Measurements from ENCODE around the gene KCNK5.

Gene KCNK5

DNA sequence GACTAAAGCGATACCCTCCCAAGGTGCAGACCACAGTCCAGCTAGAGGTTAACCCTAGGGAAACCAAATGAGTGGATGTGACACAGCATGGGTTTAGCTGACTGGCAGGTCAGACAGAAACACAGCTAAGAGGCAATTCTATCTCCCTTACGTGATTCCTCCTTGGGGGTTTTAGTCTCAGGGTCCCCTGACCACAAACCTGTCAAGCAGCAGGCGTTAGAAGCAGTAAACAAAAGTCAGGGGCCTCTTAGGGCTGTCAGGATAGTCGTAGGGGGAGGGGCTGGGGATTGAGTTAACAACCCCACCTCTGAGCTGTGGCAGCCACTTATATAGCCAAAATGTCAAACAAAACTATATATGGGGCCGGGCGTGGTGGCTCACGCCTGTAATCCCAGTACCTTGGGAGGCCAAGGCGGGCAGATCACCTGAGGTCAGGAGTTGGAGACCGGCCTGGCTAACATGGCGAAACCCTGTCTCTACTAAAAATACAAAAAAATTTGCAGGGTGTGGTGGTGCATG, 13.6 kb downstream of the KCNK5 start:
- no peak for DNase-seq (ENCODE audit: low read depth in 2 of 2)

DNA sequence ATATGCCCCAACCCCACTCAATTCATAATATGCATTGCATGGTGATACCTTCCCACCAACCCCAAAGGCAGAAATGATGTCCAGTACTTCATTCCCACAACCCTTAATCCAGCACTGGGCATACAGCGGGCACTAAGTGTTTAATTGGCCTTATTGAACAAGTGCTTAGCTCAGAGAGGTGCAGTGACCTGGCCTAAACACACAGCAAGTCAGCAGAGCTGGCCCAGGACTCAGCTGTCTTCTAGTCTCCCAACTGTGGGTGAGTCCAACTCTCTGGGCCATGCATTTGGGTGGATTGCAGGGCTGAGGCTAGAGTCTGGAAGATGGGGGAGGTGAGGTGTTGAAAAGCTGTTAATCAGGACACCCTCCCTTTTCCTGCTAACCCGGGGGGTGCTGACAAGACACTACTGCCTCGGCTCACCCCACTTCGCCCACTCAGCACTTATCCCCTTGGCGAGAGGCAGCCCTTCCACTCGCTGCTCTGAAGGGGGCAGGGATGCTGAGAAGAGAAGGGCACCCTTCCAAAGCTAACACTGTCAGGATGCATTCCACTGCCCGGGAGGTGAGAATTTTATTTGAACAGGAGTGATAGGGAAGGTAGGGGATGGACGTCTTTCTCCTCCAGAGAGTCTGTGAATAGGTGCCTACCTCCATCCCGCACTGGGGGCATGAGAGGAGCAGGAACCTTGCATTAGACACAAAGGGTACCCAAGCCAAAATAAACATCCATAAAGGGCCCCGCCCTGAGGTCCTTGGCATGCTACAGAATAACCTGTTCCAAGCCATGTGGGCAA, 14.2 kb downstream of the KCNK5 start:
- DNase-seq (ENCODE audit: low read depth in 2 of 2): no peak

DNA sequence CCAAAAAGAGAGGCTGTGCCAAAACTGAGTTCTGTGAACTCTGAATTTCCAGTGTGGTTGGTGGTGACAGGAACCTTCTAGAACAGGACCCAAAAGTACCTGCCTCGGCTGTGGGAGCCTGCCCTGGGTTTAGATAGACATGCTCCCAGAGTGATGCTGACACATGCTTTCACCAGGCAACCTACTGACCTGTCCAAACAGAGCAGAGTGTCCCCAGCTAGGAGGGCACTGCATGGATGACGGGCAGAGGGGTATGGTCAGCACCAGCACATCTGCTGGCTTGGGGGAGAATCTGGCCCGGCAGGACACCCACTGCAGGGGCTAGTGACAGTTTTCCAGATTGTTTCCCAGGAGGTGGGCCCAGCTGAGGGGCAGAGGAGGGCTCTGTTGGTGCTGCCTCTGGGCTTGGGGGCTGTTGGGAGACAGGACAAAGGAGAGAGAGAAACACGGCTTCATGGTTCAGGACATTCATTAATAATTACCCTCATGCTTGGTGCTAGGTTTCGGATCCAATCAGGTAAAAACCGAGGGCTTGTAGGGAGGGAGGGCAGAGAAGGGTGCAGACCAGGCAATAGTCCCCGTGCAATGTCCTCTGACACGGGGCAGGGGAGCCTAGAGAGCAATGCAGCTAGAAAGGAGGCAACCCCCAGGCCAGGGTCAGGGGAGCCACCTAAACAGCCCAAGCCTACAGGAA, 15.0 kb downstream of the KCNK5 start:
- DNase-seq (ENCODE audit: low read depth in 2 of 2): no peak

DNA sequence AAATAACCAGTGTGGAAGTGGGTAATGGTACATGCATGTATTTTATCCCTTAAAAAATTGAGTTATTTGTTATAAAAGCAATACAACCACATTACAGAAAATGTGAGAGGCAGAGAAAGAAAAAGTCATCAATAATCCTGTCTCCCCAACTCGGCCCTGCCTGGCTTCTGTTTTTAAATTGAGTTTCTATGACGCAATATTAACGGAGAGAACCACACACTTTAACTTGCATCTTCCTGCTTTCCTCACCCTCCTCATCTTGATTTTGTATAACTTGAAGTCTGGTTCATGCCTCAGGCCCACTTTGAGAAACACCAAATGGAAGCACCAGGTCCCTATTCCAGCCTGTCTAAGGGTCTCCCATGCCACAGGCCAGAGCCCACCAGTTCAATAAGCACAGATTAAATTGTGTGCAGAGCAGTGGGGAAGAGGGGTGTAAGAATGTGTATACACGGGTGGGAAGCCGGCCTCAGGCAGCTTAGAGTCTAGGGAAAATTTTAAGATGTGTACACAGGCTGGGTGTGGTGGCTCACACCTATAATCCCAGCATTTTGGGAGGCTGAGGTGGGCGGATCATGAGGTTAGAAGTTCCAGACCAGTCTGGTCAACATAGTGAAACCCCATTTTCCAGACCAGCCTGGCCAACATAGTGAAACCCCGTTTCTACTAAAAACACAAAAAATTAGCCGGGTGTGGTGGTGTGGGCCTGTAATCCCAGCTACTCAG, 15.9 kb downstream of the KCNK5 start:
- no peak for DNase-seq (ENCODE audit: low read depth in 2 of 2)

DNA sequence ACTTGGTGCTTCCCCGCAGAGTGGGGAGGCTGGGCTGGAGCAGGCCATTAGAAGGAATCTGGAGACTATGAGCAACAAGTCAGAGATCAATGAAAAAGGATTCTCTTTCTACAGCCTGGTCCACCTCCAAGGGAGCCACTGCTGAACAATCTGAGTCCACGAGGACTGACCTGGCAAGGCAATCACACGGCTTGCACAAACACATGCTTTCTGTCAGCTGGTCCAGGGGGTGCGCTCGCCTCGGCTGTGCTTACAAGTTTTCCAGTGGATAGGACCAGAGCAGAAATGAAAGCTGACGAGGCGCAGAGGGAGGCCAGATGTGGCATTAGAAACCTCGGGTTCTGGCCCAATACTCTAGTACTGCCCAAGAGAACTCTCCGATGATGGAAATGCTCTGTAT, 18.1 kb downstream of the KCNK5 start:
- no peak for DNase-seq (ENCODE audit: low read depth in 2 of 2)

DNA sequence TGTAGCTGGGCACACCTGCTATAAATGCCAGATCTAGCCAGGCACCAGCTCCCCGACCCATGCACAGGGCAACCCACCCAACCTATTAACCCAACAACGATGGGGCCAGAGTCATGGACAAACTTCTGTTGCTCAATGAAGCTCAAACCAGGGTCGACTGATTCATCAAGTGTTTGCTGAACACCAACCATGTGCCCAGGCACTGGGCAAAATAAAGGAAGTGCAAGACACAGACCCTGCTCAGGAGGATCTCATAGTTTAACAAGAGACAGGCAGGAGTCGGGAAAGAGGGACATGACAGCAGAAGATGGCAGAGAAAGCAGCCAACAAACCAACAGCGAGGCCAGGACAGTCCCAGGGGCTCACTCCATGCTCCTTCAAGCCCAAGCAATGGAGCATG, 18.8 kb downstream of the KCNK5 start:
- DNase-seq (ENCODE audit: low read depth in 2 of 2): no peak

DNA sequence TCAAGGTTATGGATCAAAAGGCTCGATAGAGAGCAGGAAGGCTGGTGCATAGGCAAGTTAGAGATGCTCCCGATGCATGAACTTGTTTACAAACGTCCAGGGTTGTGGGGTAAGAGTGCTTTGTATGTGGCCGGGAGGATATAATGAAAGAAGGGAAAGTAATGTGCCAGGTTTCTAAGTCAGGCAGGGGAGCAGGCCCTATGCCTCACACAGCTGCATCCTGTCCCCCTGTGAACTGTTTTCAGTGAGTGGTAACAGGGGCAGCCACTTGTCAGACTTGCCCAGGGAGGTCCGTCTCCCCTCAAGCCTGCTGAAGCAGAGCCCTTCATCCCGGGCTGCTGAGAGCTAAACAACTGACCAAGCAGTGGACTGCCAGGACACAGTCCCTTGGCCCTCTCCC, 19.4 kb downstream of the KCNK5 start:
- DNase-seq (ENCODE audit: low read depth in 2 of 2): no peak

DNA sequence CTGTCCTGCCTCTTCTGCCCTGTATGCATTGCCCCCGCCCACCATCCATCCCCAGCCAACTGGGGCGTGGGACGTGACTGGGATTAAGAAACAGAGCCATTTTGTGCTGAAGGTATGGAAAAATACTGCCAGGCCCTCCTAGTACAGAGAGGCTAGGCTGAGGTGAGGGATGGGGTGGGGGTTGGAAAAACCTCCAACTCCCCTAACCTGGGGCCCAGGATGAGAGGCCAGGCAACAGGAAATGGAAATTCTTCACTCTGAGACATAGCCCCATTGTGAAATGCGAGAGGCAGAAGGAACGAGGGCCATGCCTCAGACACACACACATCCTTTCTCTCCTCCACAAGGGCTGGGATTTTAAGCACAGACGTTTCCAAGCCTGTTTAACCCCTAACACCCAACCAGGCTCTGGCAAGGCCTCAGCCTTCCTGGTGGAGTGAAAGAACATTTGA, 19.9 kb downstream of the KCNK5 start:
- no peak for DNase-seq (ENCODE audit: low read depth in 2 of 2)

DNA sequence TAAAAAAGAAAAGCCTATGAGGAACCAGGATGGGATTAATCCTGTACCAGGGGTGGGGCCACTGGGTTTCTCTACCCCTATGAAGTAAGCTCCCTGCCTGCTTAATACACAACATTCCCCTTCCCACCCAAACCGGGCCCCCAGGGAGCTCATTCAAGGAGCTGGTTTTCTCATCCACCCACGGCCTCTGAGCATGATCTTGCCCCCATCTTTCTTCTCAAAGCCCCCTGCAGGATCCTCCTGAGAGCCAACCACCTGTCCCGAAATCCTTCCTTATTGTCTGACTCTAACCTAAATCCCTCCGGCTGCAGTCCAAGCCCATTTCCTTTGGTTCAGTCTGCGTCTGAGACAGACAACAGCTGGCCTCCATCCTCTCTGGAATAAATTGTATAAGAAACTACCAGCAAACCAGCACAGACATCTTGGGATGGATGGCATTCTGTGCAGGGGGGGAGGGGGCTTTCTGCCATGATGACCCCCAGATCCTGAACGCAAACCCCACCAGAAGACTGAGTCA, 21.0 kb downstream of the KCNK5 start:
- no peak for DNase-seq (ENCODE audit: low read depth in 2 of 2)

DNA sequence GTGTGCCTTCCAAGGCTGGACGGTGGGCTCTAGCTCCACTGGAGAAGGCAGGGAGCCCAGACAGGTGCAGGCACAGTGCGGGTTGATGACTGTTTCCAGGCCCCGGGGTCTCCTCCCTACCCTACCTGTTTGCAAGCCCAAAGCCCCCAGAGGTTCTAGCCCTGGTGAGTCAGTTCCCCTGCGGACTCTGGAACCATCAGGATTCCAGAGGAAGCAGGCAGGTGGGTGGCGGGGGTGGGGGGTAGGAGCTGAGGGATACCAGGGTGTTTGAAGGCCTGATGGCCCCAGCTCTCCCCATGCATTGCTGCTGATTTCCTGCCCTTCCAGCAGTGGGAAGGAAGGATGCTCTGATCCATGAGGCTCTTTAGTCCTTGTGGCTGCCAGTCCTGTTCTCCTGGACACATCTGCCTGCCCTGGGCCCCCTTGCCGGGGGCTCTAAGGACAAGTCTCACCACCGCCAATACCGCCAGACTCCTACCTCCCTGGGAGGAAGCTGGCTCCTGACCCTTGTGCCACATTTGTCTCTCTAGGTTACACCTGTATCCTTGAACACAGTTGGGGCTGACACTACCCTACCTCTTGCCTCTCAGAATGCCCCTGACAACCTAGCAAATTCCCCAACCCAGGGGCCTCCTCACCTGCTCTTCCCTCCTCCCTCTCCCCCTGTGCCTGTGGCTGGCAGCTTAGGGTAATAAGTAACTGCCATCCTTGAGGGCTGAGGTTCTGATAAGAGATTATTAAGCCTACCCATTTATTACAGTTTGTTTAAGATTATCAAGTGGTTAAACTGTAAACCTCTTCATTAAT, 21.7 kb downstream of the KCNK5 start:
- no peak for DNase-seq (ENCODE audit: low read depth in 2 of 2)

DNA sequence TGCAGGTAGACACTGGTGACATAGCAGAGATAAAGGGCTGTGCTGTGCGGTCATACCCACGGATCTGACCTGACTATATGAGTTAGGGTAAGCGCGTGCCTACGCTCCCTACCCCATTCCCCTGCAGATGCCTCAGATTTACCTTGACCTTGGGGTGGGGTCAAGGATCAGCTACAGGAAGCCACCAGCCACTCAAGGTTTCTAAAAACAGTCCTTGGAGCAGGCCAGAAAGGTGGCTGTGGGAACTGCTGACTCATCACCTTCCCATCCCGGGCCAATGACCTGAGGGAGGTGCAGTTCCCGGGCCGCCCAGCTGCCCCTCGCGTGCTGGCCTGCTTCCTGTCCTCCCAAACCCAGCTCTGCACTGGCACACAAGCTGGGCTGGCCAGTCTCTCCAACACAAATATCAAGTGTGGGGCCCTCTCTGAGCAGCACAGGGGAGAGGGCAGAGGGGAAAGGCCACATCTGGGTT, 23.0 kb downstream of the KCNK5 start:
- DNase-seq (ENCODE audit: low read depth in 2 of 2): no peak

DNA sequence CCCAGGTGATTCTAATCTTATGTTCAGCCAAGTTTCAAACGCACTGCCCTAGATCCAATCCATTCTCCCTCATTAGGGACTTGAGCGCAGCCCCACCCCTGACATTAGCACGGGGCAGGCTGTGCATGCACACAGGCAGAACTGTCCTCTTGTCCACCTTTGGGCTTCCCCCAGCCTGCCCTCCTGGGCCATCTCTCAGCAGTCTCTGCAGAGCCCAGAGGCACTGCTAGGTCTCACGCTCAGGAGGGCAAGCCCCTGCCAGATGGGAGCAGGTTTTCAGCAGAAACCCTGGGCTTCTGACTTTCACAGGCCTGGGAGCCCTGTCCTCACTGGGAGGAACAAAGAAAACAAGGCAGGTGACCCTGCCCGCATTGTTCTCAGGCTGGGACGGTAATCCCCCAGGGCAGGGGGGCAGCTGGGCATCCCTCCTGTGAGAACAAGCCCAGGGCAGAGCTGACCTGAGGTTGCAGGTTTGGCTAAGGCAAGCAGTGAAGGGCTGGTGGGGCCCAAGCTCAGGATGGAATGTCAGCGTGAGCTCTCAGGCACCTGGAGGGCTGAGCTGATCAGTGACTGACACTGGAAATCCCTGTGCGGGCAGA, 24.5 kb downstream of the KCNK5 start:
- DNase-seq (ENCODE audit: low read depth in 2 of 2): no peak

DNA sequence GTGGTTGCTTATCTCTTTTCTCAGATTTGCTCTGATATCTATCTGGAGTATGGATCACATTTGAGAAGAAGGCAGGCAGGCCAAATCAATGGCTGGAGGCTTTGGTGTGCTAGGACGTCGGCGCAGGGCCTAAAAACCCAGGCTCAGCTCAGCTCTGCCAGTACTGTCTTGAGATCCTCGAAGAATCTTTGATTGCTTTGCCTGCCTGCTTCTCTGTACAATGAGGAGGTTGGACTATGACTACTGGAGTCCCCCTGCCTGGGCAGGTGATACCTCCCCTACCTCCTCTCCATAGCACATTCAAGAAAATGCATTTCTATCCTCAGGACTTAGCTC, 25.1 kb downstream of the KCNK5 start:
- DNase-seq (ENCODE audit: low read depth in 2 of 2): no peak

DNA sequence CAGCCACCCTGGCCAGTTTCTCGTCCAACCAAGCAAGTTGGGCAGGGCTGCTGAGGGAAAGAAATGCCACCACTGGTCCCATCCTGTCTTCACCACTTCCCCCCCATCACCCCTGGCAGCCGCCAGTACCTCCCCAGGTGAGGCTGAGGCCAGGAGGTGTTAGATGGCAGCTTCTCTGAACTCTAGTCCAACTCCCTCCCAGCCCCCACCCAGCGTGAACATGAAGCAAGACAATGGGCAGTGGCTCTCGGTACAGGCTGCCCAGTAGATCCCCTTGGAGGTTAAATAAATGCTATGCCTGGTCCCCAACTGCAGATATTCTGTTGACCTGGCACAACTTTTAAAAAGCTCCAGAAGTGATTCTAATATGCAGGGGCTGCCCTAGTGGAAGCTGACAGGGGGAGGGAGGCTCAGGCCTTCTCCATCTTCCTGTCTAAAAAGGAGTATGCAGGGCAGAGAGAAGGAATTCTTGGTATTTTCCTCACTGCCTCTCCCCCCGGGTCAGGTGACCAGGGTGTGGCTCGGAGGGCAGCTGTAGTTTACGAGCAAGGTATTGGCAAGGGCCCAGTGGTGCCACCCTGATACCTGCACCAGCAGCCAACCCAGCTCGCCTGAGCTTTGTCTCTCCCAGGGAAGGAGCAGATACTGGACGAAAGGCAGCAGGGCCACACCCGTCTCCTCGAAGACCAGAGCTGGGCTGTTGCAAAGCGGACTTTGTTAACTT, 25.7 kb downstream of the KCNK5 start:
- DNase-seq (ENCODE audit: low read depth in 2 of 2): no peak

DNA sequence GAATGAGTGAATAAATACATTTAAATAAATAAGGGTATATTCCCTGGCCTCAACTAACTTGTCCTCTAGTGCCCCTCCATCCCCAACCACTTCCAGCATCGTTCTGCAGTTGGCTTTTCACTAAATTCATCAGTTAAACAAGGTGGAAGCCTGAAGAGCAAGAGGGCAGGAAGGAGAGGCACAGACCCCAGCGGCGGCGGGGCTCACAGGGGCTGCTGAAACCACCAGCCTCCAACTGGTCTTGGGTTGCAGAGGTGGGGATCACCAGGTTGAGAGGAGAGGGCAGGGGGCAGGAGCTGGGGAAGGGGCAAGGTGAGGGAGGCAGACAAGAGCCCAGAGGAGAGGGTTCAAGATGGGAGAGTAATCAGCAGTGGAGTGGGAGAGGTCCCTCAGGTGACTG, 27.1 kb downstream of the KCNK5 start:
- DNase-seq (ENCODE audit: low read depth in 2 of 2): no peak

DNA sequence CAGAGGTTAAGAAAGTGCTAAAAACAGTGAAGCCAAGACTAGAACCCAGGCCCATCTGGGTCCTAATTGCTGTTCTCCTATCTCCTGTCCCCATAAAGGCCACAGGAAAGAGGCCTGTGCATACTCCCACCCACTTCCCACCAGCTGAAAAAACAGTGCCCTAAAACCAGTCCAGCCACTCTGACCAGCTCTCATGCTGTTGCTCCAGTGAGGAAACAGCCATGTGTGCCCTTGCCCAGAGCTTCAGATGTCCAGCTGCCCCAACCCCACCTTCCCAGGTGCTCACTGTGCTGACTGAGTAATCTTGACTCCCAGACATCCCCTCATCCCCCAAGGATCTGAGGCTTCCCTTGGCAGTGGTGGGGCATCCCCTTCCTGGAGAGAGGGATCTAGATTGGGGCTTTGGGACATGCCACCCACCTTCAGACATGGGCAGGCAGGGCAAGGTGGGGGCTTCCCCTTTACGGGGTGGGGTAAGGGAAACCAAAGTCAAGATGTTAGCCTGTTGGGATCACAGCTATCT, 28.7 kb downstream of the KCNK5 start:
- no peak for DNase-seq (ENCODE audit: low read depth in 2 of 2)

DNA sequence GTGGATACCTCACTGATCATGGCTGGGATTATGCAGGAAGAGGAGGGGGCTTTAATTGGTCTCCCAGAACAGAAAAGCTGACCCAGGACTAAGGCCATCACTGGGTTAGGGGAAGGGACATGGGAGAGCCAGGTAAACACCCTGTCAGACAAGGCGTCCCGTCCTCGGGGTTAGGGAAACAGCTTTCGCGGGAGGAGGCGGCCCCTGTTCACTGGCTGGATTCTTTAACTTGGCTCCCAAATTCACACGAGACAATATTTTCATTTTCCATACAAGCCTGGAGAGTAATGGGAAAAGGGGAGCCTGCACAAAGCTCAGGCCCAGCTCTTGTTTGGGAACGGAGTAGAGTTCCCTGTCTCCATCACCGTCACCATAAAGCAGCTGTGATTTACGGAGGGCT, 29.3 kb downstream of the KCNK5 start:
- no peak for DNase-seq (ENCODE audit: low read depth in 2 of 2)

DNA sequence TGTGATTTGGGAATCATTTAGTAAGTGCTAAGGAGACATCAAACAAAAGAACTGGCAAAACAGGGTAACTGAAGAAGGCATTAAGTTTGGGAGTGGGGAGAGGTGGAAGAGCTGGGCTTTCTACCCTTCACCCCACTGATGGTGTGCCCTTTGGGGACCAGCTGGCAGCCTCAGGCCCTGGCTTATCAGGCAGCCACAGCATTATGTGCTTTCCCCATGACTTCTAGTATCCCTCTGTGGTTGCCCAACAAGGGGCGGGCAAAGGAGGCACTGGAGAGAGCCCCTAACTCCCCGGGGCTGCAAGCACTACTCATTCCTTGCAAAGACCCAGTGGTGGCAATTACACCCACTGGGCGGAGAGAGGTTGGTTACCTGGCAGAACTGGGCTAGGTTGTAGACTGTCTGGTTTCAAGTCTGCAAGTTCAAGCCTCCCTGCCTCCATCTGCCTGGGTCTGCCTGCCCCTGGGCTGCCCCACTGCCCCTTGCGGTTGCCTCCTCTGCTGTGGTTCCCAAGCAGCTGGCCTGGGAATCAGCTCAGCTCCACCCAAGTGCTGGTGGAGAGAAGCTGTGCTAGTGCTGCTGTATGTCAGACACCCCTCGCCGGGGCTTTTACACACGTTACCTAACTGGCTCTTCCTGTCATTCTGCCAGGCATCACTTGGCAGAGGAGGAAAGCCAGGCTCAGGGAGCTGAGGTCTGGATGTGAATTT, 29.9 kb downstream of the KCNK5 start:
- DNase-seq (ENCODE audit: low read depth in 2 of 2): no peak

DNA sequence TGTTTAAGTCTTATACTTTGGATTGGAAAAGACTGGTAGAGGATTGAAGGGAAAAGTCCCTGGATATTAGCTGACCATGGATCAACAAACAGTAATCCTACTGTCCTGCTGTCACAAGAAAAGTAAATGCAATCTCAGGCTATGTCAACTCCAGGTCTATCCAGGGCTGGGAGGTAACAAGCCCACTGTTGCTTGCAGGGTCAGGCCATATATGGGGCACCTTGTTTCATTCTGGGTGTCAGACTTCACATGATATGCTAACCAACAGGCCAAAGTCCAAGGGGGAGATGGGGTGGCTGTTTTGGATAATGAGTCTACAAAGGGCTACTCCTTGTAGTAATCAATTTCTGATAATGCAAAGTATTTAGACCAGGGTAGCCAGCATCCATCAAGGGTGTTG, 30.7 kb downstream of the KCNK5 start:
- no peak for DNase-seq (ENCODE audit: low read depth in 2 of 2)

All from fibroblast of skin of left quadriceps (primary cell).